ENCODE data around the gene CEP112.
A peak's percentile ranks its signal among the peaks of the same experiment; 100 is the strongest.

Gene CEP112

GRCh38 chr17:65925606-65926307 is 266.2 kb downstream of the CEP112 start:
- no peak overlapping the region for H3K4me3 ChIP-seq (replicated peaks; ENCODE audit: low read depth, low read length)
- no peak for DNase-seq (ENCODE audit: extremely low read depth, low read depth)
- TF ChIP-seq CTCF (IDR thresholded peaks at IDR 0.05; ENCODE audit: low read depth, low read length, missing control alignments), result no peak

GRCh38 chr17:65920996-65921395 is 270.9 kb downstream of the CEP112 start:
- no peak for TF ChIP-seq CTCF (IDR thresholded peaks at IDR 0.05; ENCODE audit: low read depth, low read length, missing control alignments)
- H3K4me3 ChIP-seq (replicated peaks; ENCODE audit: low read depth, low read length), result no peak overlapping the region
- DNase-seq (ENCODE audit: extremely low read depth, low read depth), result no peak

GRCh38 chr17:65918916-65919315 is 273.0 kb downstream of the CEP112 start:
- no peak overlapping the region for H3K4me3 ChIP-seq (replicated peaks; ENCODE audit: low read depth, low read length)
- no peak for DNase-seq (ENCODE audit: extremely low read depth, low read depth)
- TF ChIP-seq CTCF (IDR thresholded peaks at IDR 0.05; ENCODE audit: low read depth, low read length, missing control alignments), result peak; percentile 35

GRCh38 chr17:65918500-65918899 is 273.4 kb downstream of the CEP112 start:
- no peak for TF ChIP-seq CTCF (IDR thresholded peaks at IDR 0.05; ENCODE audit: low read depth, low read length, missing control alignments)
- H3K4me3 ChIP-seq (replicated peaks; ENCODE audit: low read depth, low read length), result no peak overlapping the region
- no peak for DNase-seq (ENCODE audit: extremely low read depth, low read depth)

- no peak for DNase-seq (ENCODE audit: extremely low read depth, low read depth)
- H3K4me3 ChIP-seq (replicated peaks; ENCODE audit: low read depth, low read length), result no peak overlapping the region
- no peak for TF ChIP-seq CTCF (IDR thresholded peaks at IDR 0.05; ENCODE audit: low read depth, low read length, missing control alignments)
These were observed 274.4 kb downstream of the CEP112 start for GRCh38 chr17:65917560-65917959.

- no peak for TF ChIP-seq CTCF (IDR thresholded peaks at IDR 0.05; ENCODE audit: low read depth, low read length, missing control alignments)
These were observed 275.5 kb downstream of the CEP112 start for GRCh38 chr17:65916425-65916824.

More at GRCh38 chr17:65916425-65916824, 275.5 kb downstream of the CEP112 start:
- no peak for DNase-seq (ENCODE audit: extremely low read depth, low read depth)
- H3K4me3 ChIP-seq (replicated peaks; ENCODE audit: low read depth, low read length), result no peak overlapping the region
